ENCODE measurements around the gene RIMBP2.
"Not testable (repeated sequence)": the region's sequence is repeated elsewhere in the genome, so short reads cannot be mapped to it uniquely, and the experiment has no call there.

RIMBP2 gene

DNA sequence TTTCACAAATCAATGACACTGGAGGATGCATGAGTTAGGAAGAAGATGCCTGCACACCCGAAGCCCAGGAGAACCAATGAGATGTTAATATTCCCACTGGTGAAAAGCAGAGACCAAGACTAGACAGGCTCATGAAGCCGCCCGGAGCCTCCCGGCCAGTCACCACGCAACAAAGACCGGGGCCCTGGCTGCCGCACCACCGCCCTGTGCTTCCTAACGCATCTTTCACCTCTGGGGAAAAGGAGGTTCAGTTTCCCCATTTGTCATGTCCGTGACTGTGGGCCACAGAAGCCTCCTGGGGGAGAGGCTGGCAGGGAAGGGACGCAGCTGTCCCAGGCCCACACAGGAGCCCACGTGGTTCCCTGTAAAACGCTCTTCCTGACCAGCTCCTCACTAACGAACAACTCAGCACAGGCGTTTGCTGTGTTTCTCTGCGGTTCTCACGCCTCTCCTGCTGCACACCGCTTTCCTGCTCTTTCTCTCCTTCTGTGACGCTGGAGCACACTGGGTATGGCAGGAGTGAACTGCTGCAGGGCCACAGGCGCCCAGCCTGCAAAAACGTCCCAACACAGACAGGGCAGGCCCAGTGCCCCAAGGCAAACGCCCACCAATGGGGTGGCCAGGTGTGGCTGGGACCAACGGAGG lies 10.8 kb downstream of the RIMBP2 start:
- no peak for DNase-seq (ENCODE audit: low spot score)

DNA sequence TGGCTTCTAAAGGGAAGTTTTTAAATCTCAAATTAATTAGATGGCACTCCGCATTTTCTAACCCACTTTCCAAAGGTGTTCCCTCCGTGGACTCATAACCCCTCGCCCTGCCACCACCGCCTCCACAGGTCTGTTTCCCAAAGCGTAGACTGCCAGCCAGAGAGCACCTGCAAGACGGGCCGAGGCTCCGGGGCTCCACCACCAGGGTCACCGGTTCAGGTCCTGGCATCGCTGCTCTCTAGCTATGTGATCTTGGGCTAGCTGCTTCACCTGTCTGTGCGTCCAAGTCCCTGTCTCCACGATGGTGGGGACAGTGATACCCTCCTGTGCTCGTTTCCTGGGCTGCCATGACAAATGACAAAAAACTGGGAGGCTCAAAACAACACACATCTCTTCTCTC lies 11.5 kb downstream of the RIMBP2 start:
- no peak for DNase-seq (ENCODE audit: low spot score)

DNA sequence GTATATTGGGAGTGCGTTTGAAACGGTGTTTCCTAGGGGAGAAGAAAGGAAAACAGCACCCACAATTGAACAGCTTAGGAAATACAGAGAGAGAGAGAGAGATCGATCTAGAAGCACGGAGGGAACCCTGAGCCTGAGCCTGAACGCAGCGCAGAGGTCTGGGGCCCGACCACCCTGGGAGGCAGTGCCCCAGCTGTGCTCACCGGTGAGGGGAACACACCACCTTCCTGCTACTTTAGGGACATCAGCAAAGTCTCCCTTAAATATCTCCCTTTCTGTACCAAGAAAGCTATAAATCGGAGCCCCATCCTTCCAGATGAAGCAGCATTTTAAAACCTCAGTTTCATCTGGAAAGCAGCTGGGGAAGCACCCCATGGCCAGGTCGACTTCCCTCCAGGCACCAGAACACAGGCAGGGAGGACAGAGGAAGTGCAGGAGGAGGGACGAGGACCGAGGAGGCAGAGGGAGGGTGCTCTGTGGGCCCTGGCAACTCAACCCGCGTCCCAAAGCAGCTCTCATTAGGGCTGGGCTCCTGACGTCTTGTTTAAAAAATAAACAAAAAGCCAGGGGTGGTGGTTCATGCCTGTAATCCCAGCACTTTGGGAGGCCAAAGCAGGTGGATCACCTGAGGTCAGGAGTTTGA lies 12.2 kb downstream of the RIMBP2 start:
- DNase-seq (ENCODE audit: low spot score) = no peak

DNA sequence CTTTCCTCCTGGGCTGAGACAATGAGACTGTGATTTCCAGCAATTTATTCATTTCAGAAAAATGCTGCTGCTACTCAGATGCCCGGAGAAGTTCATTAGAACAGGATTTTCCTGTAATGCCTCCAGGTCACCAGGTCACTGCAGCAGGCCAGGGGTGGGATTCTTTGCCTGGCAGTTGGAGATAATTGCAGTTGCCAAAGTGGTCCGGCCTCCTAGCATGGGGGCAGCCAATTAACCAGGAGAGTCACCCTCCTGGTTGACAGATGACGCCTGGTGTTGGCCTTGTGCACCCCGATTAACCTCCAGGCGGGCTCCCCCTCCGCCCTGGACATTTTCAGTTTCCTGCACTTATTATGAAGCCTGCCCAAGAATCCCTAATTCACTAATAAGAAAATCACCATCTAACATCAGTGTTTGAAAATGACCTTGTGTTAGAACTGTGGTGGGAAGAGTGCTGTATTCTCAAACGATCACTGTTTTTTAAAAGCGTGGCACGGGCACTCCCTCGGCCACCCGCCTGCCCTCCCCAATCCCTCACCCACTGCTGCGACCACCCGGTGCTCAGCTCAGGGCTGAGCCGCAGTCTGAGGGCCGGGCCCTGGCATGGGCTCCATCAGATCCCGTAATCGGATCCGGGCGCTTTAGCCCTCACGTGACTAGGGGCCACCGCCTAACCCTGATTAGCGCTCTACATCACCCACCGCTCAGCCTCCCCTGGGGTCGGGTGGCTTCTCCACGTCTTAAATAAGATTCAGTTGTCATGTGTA lies 12.9 kb downstream of the RIMBP2 start:
- no peak for DNase-seq (ENCODE audit: low spot score)

DNA sequence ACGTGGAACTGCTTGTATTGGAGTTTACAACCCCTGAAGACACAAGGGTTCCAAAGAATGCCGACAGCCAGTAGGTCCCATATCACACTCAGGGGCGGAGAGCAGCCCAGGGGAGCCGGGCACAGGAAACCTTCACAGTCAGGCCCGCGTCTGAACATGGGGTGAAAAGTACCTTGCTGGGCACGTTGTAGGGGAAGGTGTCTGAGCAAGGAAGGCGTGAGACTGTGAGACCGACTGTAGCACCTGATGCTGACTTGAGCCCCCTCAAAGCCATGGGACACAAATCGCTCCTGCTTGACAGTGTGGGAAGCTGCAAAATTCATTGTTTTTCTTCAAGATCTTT lies 14.7 kb downstream of the RIMBP2 start:
- DNase-seq (ENCODE audit: low spot score) = no peak

DNA sequence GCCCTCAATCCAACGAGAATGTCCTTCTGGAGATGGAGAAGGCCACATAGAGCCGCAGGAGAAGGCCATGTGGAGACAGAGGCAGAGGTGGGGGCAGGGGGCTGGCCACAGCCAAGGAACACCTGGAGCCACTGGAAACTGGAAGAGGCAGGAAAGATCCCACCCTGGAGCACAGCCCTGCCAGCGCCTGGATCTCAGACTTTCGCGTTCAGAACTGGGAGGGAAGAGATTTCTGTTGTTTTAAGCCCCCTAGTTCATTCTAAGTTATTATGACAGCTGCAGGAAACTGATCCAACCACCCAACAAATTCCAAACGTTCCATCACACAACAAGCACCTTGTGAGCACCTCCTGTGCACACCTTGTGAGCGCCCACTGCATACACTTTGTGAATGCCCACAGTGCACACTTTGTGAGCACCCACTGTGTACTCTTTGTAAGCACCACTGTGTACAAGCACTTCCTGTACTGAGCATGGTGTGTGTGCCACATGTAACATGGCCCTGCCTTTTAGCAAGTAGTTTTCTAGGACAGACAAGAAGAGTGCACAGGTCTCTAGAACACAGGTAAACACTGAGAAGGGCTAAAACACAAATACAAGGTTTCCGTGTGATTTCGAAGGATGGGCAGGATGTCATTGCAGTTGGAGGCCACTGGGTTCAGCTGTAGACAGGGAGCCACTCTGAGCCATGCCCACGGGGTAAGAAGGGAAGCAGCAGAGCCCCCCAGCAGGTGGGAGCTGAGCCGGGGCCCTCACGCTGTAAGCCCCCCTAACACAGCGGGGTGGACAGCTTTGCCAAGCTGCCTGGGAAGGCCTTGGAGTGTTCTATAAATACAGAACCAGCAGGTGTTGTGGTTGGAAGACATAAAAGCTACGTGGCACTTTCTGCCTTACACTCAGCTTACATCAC lies 15.4 kb downstream of the RIMBP2 start:
- no peak for DNase-seq (ENCODE audit: low spot score)

DNA sequence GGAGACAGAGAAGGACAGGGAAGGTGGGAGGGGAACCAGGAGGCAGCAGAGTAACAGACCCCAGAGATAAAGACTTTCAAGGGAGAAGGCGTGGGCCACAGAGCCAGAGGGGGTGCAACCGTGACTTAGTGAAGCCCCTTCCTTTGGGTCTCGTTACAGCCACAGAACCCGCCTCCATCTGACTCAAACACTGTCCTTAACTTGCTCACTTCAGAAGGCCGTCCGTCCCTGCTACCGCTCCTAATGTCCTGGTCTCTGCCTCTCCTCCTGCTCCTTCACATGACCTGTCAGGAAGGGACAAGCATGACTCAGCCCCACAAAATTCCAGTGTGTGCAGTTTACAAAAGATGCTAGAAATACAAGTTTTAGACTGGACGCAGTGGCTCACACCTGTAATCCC lies 18.0 kb downstream of the RIMBP2 start:
- DNase-seq (ENCODE audit: low spot score) = no peak

DNA sequence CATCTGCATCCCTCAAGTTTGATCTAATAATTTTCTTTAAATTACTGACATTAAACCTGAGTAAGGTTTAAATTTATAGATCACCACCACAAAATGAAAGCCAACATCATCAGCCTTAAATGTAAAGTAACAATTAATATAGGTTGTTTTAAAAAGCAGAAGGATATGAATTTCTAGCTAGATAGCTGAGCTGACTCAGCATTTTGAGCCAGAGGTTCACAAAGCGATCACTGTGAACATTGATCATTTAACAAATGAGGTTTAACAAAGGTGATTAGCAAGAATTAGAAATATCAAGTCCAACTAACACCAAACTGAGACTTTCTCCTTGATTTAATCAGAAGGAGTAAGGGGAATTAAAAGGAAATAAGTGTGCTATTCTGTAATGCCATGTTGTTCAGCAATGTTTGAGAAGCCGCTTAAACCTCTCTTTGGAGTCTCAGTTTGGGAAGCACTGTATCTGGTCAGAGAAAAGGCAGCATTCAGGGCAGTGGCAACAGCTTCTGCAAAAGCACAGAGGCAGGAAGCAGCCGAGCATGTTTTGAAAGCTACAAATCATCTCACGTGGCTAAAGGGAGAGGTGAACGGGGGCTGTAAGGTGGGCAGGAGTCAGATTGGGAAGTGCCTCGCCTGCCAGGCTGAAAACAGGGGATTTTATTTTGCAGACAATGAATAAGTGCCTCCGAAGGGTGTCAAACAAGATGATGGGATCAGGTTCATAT lies 19.6 kb downstream of the RIMBP2 start:
- no peak for DNase-seq (ENCODE audit: low spot score)

DNA sequence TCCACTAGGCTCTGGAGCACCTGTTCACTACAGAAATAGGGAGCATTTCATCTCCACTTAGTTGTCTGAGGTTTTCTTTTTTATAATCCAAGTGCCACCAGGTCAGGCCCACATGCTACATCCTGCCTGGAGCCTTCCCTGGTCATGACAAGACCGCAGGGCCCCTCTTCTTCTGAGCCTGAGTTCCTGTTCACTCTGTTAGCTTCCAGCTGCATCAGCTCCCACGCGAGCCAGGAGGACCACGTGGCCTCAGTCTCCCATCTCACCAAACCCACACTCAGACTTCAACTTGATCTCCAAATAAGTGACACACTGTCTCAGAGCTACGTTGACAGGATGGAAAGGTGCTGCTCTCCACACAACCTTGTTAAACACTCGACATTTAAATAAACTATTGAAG lies 21.0 kb downstream of the RIMBP2 start:
- DNase-seq (ENCODE audit: low spot score) = no peak

DNA sequence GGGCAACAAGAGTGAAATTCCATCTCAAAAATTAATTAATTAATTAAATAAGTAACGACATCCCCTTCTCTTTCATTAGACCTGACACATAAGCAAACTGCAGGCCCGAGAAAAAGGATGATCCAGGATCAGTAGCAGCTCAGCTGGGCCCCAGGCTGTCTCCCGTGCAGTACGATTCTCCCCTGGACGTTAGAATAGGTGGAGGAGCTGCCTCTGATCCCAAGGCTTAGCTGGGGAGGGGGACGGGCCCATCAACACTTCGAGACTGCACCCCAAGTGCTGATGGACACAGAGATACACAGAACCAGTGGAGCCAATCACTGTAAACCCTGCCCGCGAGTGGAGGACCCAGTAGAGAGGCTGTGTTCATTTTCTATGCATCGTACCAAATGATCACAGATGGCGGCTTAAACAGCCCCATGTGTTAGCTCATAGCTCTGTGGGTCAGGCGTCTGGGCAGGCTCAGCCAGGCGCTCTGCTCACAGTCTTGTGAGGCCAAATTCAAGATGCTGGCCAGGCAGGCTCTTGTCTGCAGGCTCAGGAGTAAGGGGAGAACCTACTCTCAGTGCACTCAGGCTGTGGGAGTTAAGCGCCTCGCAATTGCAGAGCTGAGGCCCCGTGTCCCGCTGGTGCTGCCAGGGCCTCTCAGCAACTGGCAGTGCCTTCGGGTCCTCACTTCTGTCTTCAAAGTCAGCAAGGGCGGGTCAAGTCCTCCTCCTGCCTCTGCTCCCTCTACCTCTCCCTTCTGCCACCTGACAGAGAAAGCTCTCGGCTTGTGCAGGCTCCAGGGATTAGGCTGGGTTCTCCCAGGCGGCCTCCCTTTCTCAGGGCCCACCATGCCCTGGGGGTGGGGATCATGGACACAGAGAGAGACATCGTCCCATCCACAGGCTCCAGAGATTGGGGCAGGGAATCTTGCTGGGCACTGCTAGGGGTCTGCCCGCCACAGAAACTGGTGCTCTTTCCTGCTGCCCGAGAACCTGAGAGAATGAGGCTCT lies 26.4 kb downstream of the RIMBP2 start:
- DNase-seq (ENCODE audit: low spot score) = no peak

DNA sequence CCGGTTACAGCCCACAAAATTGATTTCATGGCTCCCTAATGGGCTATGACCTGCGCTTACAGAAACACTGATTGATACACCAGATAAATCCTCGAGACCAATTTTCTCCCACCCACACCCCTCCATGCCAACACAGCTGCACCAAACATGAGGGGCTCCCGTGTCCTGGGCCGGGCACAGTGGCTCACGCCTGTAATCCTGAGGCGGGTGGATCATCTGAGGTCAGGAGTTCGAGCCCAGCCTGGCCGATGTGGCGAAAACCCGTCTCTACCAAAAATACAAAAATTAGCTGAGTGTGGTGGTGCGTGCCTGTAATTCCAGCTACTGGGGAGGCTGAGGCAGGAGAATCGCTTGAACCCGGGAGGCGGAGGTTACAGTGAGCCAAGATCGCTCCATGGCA lies 27.1 kb downstream of the RIMBP2 start:
- not testable (repeated sequence) for DNase-seq (ENCODE audit: low spot score)

DNA sequence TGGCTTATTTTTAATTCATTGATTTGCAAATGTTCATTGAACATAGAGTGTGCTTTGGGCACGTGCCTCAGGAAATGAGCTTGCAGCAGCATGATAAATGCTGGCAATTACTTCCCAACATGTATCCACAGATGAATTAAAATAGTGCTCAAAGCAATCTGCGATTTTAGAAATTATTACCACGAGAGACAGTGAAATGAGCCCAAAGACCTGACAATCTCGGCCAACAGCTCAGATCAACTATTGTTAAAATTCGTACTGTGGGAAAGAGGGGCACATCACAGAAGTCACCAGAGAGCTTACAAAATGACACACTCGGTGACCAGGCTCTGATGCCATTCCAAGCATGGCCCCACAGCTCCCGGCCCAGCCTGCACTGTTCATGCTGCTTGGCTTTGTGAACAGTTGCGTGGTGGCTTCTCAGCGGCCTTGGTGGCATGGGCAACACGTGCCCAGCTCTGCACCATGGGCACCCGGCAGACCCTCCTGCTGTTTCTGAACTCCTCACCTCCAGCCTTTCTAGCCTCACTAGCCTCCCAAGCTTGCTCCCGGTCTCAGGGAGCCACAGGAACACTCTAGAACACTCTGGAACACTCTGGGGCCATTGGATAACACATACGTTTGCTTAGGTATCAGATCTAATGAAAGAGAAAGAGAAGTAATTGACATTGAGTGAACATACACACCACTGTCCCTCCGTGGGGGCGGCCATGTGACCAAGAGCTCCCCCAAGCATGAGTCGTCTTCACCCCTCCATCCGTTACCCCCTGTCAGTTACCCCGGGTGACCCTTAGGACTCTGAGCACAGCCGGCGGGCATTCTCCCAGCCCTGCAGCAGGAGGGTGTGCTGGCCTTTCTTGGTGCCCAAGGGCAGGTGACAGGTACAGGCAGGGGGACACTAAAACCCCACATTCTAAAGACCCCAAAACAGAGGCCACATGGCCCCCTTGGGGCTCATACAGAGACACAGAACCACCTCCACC lies 28.0 kb downstream of the RIMBP2 start:
- no peak for DNase-seq (ENCODE audit: low spot score)

DNA sequence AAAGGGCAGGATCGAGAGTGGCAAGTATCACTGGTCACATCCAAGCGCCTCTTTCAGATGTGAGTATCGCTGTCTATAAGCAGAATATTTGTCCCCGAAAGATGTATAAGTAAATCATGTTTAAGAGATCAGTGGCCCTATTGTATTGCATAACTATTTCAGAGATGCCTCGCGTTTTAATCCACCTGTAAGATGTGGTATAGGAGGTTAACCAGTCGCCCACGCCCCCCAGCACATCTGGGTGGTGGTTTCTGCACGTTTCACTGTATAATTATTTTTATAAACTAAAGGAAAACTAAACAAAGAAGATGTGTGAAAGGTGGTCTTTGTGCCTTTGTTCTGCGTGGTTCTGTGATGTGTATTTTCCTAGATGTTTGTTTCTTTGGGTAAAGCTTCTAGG lies 28.9 kb downstream of the RIMBP2 start:
- no peak for DNase-seq (ENCODE audit: low spot score)

DNA sequence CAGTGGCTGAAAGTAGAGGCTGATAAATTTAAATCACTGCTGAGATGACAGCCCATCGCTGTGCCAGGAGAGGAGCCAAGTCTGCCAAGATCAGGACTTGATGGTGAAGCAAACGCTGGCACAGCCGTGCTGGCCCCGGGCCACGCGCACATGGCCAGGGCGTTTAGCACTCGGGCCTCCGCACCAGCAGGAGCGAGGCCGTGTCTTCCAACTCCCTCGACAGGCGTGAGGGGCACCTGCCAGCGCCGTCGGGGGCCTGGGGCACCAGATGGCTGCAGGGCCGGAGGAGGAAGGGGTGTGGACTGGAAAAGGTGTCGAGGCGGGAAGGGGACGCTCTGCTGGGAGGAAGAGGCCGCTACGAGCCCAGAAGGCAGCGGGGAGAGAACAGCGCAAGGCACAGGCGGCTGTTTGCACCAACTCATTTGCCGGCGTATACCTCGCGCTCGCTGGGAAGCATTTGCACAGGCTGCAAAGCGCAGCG lies 29.5 kb downstream of the RIMBP2 start:
- no peak for DNase-seq (ENCODE audit: low spot score)

DNA sequence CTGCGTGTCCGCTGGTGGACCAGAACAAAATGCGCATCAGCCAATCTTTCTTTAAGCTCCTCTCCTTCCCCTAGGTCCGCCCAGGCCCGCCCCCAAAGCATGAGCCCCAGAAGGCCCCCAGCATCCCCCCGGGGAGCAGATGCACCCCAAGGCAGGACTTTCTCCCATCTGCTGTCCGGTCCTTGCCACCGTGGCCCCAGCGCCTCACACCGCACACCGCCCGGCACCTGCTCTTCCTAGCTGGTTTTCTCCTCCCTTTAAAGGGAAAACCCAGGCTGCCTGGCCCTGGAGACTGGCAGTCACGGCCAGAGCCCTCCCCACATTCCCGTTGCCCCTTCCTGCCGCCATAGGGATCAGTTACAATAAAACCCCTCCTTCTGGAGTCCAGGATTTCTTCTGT lies 30.2 kb downstream of the RIMBP2 start:
- no peak for DNase-seq (ENCODE audit: low spot score)

DNA sequence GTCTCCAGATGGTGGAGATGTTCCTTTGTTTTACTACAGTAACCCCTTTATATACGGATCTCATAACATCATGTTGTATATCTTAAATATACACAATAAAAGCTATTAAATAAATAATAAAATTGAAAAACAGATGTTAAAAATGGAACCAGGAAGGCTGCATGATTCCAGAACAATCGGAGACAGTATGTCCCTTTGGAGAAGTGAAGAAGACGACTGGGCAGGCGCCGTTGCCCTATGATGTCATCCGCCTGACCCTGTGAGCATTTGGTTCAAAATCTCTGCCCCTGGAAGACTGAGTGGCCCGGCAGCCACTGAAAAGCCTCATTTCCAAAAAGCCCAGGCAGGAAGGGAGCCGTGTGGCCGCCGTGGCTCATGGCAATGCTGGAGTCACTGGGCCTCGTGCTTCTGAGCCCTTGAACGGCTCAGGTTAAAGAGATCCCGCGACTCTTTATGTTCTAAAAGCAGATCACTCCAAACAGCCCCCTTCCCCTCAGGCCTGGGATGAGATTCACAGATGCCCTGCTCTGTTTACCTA lies 30.8 kb downstream of the RIMBP2 start:
- DNase-seq (ENCODE audit: low spot score) = no peak

DNA sequence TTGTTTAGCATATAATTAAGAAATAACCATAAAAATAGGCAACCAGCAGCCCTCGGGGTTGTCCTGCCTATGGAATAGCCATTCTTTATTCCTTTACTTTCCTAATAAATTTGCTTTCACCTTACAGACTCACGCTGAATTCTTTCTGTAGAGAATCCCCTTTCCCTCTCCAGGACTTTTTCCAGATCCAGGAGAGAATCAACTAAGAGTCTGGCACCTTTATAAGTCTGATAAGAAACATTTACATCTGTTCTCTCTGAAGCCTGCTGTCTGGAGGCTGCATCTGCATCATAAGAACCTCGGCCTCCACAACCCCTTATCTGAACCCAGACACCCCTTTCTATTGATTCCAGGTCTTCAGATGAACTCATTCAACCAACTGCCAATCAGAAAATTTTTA lies 32.3 kb downstream of the RIMBP2 start:
- DNase-seq (ENCODE audit: low spot score) = no peak

DNA sequence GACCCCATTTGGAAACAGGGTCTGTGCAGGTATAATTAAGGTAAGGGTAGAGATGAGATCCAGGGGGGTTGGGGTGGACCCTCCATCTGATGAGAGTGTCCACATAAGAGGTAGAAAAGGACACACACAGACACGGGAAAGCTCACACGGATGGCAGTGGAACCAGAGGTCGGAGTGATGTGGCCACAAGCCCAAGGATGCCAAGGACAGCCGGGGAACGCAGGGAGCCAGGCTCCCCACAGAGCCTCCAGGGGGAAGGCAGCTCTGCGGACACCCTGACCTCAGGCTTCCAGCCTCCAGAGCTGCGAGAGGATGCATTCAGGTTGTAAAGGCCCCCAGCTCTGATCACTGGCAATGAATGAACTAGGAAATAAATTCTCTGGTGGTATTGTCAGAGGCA lies 33.0 kb downstream of the RIMBP2 start:
- no peak for DNase-seq (ENCODE audit: low spot score)

DNA sequence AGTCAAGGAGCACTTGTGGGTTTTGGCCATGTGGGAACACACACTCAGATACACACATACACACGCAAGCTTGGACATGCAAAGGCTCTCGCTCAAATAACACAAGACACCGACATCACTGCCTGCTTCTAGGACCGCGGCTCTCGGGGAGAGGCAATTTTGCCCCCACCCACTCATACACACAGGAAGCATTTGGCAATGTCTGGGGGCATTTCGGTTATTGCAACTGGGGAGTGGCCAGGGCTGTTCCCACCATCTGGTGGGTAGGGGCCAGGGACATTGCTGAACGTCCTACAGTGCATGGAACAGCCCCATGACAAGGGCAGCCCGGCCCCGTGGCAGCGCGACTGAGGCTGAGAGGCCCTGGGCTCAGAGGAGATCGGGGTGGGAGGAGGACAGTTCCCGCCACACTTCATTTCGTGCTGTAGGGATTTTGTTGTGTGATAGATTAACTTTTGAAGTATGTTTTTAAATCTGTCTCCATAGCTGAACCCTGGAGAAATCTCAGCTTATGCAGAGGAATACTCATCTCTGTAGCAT lies 35.6 kb downstream of the RIMBP2 start:
- DNase-seq (ENCODE audit: low spot score) = no peak

Measured in RKO (cell line).